ENCODE data around the gene CDK17.

Gene CDK17

GRCh38 chr12:96315741-96316481, 84.3 kb downstream of the CDK17 start:
- peak; percentile 10 for DNase-seq (ENCODE audit: low read depth)

DNA sequence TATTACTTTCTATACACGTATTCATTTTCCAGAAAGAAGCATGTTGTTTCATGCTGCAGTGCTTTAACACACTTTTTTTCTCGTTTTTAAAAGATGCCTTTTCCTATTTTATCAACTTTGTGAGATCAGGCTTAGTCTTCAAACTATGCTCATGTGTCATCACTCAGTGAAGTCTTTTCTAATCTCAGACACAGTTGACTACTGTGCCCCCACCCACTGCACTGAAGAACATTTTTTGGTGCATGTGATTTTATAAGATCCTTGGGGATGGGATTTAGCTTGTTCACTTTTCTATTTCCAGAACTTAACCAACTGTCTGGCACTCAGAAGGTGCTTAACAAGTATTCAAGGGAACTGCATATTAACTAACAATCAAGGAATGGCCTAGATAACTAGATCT, 85.5 kb downstream of the CDK17 start:
- DNase-seq (ENCODE audit: low read depth), result no peak

DNA sequence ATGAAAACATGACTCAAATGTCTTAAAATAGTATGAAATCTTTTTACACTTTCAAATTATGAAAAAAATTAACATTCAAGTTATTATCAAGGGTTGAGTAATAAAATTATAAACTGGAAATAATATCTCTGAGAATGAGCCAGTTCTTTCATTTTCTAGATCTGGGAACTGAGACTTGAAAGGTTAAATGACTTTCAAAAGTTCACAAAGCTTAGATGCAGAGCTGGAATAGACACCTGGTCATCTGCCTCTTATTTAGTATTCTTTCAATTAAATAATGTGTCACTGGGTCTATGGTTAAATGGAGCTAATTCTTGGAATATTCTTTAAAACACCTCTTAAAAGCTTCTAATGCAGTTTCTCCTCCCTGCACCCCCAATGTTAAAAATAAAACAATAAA, 86.6 kb downstream of the CDK17 start:
- DNase-seq (ENCODE audit: low read depth), result no peak

- DNase-seq (ENCODE audit: low read depth), result no peak
These were observed 89.0 kb downstream of the CDK17 start for GRCh38 chr12:96311191-96311590.

DNA sequence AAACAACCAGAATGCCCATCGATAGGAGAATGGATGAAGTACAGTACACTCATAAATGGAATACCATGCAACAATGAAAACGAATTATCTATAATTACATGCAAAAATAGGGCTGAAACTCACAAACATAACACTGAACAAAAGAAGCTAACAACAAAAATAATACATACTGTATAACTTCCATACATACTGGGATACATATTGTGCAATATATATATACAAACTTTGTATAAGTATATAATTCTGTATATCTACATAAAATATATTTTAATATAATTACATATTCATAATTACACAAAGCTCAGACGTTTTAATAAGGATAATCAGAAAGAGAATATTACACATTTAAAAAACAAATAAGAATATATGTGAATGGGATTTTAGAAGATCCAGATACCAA, 90.2 kb downstream of the CDK17 start:
- no peak for DNase-seq (ENCODE audit: low read depth)

DNA sequence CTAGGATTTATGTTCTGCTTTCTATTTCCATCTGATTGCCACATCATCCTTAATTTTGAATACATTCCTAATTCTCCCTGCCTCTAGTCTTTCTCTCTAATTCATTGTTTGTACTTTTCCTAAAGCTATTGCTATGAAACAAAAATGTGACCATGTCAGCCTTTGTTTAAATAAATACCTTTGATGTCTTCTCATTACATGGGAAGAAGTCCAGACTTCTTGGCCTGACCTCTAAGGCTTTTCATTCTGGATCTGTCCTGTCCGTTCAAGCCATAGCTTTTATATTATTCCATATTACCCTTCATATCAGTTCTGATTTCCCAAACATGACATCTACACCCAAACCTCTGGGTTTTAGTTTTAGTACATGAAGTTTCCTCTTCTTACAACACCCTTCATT, 91.4 kb downstream of the CDK17 start:
- DNase-seq (ENCODE audit: low read depth), result no peak

- DNase-seq (ENCODE audit: low read depth), result no peak
These were observed 94.6 kb downstream of the CDK17 start for GRCh38 chr12:96305665-96306064.

GRCh38 chr12:96303653-96304052, 96.6 kb downstream of the CDK17 start:
- DNase-seq (ENCODE audit: low read depth), result no peak

GRCh38 chr12:96302687-96303310, 97.4 kb downstream of the CDK17 start:
- no peak for DNase-seq (ENCODE audit: low read depth)

DNA sequence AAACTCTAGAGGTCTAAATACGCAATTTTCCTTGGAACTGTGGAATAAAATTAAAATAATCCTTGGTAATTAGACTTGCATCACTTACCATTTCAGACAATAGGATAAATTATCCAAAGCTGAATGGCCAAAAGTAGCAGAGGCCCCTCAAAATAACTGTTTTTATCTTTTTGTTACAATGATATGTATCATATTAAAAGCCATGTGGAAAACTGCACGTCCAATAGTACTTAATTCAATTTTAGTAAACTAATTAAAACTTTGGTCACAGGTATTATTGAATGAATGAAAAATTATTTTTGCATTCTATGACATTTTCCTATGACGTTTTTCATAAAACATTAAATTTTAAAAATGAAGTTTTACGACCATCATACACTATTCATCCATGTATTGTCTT, 98.5 kb downstream of the CDK17 start:
- DNase-seq (ENCODE audit: low read depth), result no peak

- no peak for DNase-seq (ENCODE audit: low read depth)
These were observed 100.2 kb downstream of the CDK17 start for GRCh38 chr12:96300064-96300463.

DNA sequence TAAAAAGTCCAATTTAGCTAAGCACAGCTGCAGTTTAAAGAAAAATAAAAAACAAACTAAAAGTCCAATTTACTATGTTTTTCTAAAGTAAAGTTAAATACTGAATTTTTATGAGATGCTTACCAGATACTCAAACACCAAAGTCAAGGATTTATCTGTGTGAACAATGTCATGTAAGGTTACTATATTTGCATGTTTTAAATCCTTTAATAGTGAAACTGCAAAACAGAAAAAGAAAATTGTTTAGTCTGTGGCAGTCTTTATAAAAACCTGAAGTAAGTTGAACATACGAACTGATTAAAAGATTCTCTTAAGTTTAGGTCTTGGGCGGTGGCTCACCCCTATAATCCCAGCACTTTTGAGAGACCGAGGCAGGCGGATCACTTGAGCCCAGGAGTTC, 102.7 kb downstream of the CDK17 start:
- DNase-seq (ENCODE audit: low read depth), result no peak

DNA sequence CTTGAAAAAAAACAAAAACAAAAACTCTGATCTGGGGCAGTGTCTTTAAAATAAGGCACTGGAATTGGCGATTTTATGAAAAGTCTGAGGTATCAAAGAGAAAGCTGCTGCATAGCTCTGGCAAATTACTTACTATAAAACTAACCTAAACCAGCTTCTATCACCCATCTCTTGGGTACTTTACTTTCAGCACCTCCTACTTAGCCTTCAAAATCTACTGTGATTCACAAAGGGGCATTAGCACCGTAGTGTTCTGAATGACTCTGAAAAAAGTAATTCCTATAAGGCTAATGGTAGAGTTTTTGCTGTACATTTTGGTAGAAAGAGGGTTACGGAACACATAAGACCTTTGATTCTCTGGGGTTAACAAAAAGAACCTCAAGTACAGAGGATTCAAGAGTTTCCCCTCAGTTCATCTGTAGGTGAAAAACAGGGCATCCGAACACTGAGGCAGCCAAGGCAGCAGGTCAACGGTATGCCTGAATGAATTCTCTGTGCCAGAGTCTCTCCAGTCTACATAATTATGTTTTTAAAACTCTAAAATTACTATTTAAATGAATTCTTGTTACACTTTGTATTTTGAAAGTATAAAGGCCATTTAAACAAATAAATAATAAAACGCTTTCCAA, 104.6 kb downstream of the CDK17 start:
- no peak for DNase-seq (ENCODE audit: low read depth)

GRCh38 chr12:96294831-96295230, 105.4 kb downstream of the CDK17 start:
- no peak for DNase-seq (ENCODE audit: low read depth)

GRCh38 chr12:96293093-96293492, 107.1 kb downstream of the CDK17 start:
- DNase-seq (ENCODE audit: low read depth), result no peak

GRCh38 chr12:96289067-96289466, 111.2 kb downstream of the CDK17 start:
- no peak for DNase-seq (ENCODE audit: low read depth)

- no peak for DNase-seq (ENCODE audit: low read depth)
These were observed 115.1 kb downstream of the CDK17 start for GRCh38 chr12:96285158-96285557.

DNA sequence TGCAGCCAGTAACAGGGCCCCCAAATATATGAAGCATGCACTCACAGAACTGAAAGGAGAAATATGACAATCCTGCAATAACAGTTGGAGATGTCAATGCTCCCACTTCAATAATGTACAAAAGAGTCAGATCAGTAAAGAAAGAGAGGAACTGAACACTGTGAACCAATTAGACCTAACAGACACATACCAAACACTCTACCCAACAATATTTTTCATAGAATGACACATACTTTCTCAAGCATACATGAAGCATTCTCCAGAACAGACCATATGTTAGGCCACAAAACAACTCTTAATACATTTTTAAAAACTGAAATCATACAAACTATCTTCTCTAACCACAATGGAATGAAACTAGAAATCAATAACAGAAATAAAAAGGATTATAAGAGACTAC, 125.9 kb downstream of the CDK17 start:
- DNase-seq (ENCODE audit: low read depth), result no peak

DNA sequence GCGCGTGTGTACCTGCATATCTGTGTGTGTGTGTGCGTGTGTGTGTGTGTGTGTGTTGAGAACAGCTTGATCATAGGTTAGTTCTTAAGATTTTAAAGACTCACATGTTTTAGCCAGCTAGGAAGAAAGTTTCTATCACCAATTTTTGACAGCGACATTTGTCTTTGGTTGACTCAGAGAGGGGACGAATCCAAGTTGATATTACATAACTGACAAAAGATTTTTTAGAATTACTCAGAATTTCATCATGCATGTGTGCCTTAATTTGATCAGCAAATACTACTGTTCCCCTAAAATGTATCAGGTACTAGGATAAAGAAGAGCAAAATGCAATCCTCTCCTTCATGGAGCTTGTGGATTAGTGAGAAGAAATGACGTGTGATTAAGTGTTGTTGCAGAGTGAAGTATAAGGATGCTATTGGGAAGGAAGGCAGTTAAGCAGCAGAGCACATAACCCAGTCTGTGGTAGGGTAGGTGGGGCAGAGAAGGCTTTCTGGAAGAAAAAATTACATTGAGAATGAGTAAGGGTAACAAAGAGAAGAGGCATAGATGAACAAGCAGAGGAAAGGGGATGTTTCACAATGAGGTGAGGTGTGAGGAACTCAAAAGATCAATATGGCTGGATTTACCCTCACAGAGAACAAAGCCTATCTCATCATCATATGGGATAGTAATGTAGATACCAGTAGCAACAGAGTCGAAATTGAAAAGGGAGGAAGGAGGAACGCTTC, 128.6 kb downstream of the CDK17 start:
- no peak for DNase-seq (ENCODE audit: low read depth)

DNA sequence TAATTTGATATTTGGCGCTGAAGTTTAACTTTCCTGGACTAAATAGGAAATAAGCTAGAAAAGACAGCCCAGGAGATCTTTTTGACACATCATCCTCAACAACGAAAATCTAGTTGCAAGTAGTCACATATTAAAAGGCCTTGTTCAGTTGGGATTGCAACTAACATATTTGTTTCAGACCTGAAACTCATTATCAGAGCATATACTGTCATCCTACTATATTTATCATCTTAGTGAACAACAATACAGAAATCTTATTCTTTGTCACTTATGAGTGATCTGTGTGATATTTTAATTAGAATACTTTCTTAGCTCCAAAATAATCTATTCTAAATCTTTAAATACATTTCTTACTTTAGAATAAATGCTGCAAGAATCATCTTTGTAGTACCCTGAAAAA, 134.0 kb downstream of the CDK17 start:
- DNase-seq (ENCODE audit: low read depth), result no peak

DNA sequence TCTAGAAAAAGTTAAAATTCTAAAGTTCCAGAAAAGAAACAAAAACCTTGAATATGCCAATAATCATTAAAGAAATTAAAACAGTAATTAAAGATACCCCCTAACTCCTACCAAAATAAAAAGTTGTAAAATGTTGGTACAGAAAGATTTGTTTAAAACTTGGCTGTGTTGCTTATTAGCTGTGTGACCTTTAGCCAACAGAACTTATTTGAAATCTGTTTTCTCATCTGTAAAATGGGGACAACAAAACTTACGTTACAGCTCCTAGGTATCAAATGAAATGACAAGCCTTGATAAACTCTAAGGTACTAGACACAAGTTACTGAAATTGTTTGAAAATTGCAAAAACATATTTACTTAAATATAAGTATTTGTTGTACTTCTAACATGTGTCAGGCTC, 134.4 kb downstream of the CDK17 start:
- DNase-seq (ENCODE audit: low read depth), result no peak

DNA sequence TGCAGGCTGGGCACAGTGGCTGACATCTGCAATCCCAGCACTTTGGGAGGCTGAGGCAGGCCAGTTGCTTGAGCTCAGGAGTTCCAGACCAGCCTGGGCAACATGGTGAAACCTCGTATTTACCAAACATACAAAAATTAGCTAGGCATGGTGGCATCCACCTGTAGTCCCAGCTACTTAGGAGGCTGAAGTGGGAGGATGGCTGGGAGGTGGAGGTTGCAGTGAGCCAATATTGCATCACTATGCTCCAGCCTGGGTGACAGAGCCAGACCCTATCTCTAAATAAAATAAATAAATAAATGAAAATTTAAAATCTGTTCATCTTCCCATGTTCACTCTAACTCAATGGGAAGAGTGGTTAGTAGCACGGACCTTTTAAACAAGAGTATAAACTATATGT, 134.8 kb downstream of the CDK17 start:
- DNase-seq (ENCODE audit: low read depth), result no peak

DNA sequence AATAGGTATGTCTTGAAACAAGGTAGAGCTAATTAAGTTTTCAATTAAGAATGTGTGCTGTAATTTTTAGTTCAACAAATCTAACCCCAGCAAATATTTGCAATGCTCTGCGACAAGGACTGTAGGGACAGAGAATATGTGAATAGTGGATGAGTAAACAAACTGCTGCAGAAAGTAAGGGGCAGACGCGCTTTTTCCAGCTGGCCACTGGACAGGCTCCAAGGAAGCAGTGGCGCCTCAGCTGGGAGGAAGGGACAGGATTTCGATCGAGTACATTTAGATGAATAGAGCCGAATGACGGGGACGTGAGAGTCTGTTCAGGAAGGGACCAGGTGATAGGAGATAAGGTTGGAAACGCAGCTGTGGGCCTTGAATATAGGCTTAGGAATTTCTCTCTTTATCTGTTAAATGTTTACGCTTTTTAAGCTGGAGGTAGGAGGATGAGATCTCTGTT, 136.8 kb downstream of the CDK17 start:
- DNase-seq (ENCODE audit: low read depth), result no peak

Measured in activated T-helper 1 cell treated with Interleukin-2 at 50 U/mL for 16 hours (primary cell).